GM23338 (cell line): ENCODE results near the gene BPIFB2. TPM values are rescaled to one million over a fixed set of nuclear protein-coding genes. Genes with fewer than 3 reads are reported as not detected.
A peak's percentile ranks its signal among the peaks of the same experiment; 100 is the strongest.

Experiments used
- ATAC-seq: fragments of 200-7000 bp; cut with Tn5 transposase; 3 replicates; pipeline ENCODE4 v1.9.1; 2020
- DNase-seq: peaks from one replicate; pipeline ENCODE4 v3.0.0-alpha.2; 2015; ENCODE audit warnings: low spot score
- H2AFZ ChIP-seq: fragments of 200-600 bp; sonication (generic); 2 replicates; pipeline ENCODE4 v1.8.0; 2016; ENCODE audit warnings: antibody characterized with exemption, mild to moderate bottlenecking, moderate library complexity
- H3F3A ChIP-seq: fragments of 200-600 bp; sonication (generic); replicated peaks from 2 replicates; pipeline ENCODE4 v1.8.0; 2017; ENCODE audit warnings: antibody characterized with exemption, mixed run types, low read depth
- H3K27ac ChIP-seq: fragments of 200-600 bp; sonication (generic); 2 replicates; pipeline ENCODE4 v1.6.1; 2016; ENCODE audit warnings: low read depth
- H3K27me3 ChIP-seq: fragments of 200-600 bp; sonication (generic); 2 replicates; pipeline ENCODE4 v1.8.0; 2016; ENCODE audit warnings: mild to moderate bottlenecking, mixed run types, moderate library complexity; ENCODE audit not compliant: insufficient read depth
- H3K36me3 ChIP-seq: fragments of 200-600 bp; sonication (generic); 2 replicates; pipeline ENCODE4 v1.8.0; 2016; ENCODE audit warnings: mild to moderate bottlenecking; ENCODE audit not compliant: insufficient read depth
- H3K4me1 ChIP-seq: fragments of 200-600 bp; sonication (generic); 2 replicates; pipeline ENCODE4 v1.8.0; 2016; ENCODE audit warnings: mild to moderate bottlenecking, moderate library complexity; ENCODE audit not compliant: insufficient read depth
- H3K4me2 ChIP-seq: fragments of 200-600 bp; sonication (generic); 2 replicates; pipeline ENCODE4 v1.7.1; 2017; ENCODE audit warnings: mixed run types
- H3K4me3 ChIP-seq: fragments of 200-600 bp; sonication (generic); 2 replicates; pipeline ENCODE4 v1.6.1; 2016; ENCODE audit warnings: mixed run types
- H3K79me2 ChIP-seq: fragments of 200-600 bp; sonication (generic); replicated peaks from 2 replicates; pipeline ENCODE4 v1.8.0; 2017; ENCODE audit warnings: mild to moderate bottlenecking; ENCODE audit not compliant: insufficient read depth
- H3K9me2 ChIP-seq: fragments of 200-600 bp; sonication (generic); 2 replicates; pipeline ENCODE4 v1.8.0; 2017; ENCODE audit not compliant: insufficient read depth
- H4K20me1 ChIP-seq: fragments of 200-600 bp; sonication (generic); replicated peaks from 2 replicates; pipeline ENCODE4 v1.8.0; 2017; ENCODE audit warnings: mild to moderate bottlenecking; ENCODE audit not compliant: insufficient read depth
- H3K27ac Mint-ChIP-seq: 2 replicates; pipeline ENCODE4 v1.8.0; 2020; ENCODE audit warnings: inconsistent platforms, mild to moderate bottlenecking, moderate library complexity, mixed read lengths
- H3K27me3 Mint-ChIP-seq: 3 replicates; pipeline ENCODE4 v1.8.0; 2022; ENCODE audit warnings: low read depth, mild to moderate bottlenecking, moderate library complexity, mixed read lengths, inconsistent platforms; ENCODE audit not compliant: insufficient read depth, poor library complexity
- H3K36me3 Mint-ChIP-seq: 3 replicates; pipeline ENCODE4 v1.8.0; 2021; ENCODE audit warnings: low read depth, mild to moderate bottlenecking, inconsistent platforms, moderate library complexity, mixed read lengths
- H3K4me1 Mint-ChIP-seq: 3 replicates; pipeline ENCODE4 v1.8.0; 2020; ENCODE audit warnings: mild to moderate bottlenecking, inconsistent platforms, mixed read lengths
- H3K4me3 Mint-ChIP-seq: 3 replicates; pipeline ENCODE4 v1.8.0; 2021; ENCODE audit warnings: moderate library complexity, mild to moderate bottlenecking, inconsistent platforms, mixed read lengths
- H3K9me3 Mint-ChIP-seq: 3 replicates; pipeline ENCODE4 v1.8.0; 2020; ENCODE audit warnings: moderate library complexity, mild to moderate bottlenecking, inconsistent platforms, mixed read lengths
- CREB1 ChIP-seq: fragments of 250-450 bp; sonication (Bioruptor Pico); IDR thresholded peaks from 2 replicates; pipeline ENCODE4 v1.5.0; 2020; ENCODE audit warnings: low read depth, mild to moderate bottlenecking, moderate library complexity
- EZH2 ChIP-seq: fragments of 200-600 bp; sonication (generic); IDR thresholded peaks from one replicate; pipeline ENCODE4 v1.8.0; 2017; ENCODE audit warnings: antibody characterized with exemption, mild to moderate bottlenecking, low read depth; ENCODE audit not compliant: unreplicated experiment
- EZH2phosphoT487 ChIP-seq: fragments of 200-600 bp; sonication (generic); IDR thresholded peaks from one replicate; pipeline ENCODE4 v1.8.1; 2018; ENCODE audit warnings: antibody characterized with exemption; ENCODE audit not compliant: unreplicated experiment
- JUNB ChIP-seq: IDR thresholded peaks from one replicate; pipeline ENCODE4 v1.6.1; 2016; ENCODE audit warnings: antibody characterized with exemption; ENCODE audit not compliant: unreplicated experiment
- NANOG ChIP-seq: IDR thresholded peaks from 2 replicates; pipeline ENCODE4 v1.6.1; 2016; ENCODE audit warnings: antibody characterized with exemption, borderline replicate concordance
- POLR2AphosphoS5 ChIP-seq: IDR thresholded peaks from 2 replicates; pipeline ENCODE4 v1.6.1; 2016; ENCODE audit warnings: antibody characterized with exemption, low read depth
- STAT1 ChIP-seq: IDR thresholded peaks from one replicate; pipeline ENCODE4 v1.6.1; 2016; ENCODE audit warnings: antibody characterized with exemption; ENCODE audit not compliant: unreplicated experiment
- ZNF114 ChIP-seq: fragments of 250-450 bp; sonication (Bioruptor Pico); IDR thresholded peaks from 2 replicates; pipeline ENCODE4 v1.5.0; 2020; ENCODE audit warnings: mild to moderate bottlenecking, moderate library complexity
- ZNF331 ChIP-seq: fragments of 250-450 bp; sonication (Bioruptor Pico); IDR thresholded peaks from 2 replicates; pipeline ENCODE4 v1.5.0; 2020; ENCODE audit warnings: low read depth, mild to moderate bottlenecking, moderate library complexity
- polyA plus RNA-seq: library from polyadenylated mRNA; unstranded; fragments of >200 nt; fragmentation: Nextera tagmentation; extraction: Ambion mirVana; gene quantifications from 2 replicates; pipeline ENCODE4 v1.2.1, GENCODE V29; 2016
- total RNA-seq: library from RNA; depleted of rRNA; stranded (reverse); fragments of >200 nt; shearing (Covaris generic); gene quantifications from 2 replicates; pipeline ENCODE4 v1.2.3, GENCODE V29; 2014
- TF ChIP-seq, protein P1 (sequence below), 2 experiments: fragments of 200-600 bp in 1 of 2; sonication (generic) in 1 of 2; conservative IDR thresholded peaks; 2 replicates each; pipeline versions ENCODE4 v1.5.1 to v1.6.1; 2016 to 2017; ENCODE audit warnings: antibody characterized with exemption in 2 of 2, low read depth in 2 of 2, mild to moderate bottlenecking in 2 of 2, moderate library complexity in 1 of 2
- TF ChIP-seq, protein P2 (sequence below): IDR thresholded peaks from 2 replicates; pipeline ENCODE4 v1.6.1; 2016; ENCODE audit warnings: antibody characterized with exemption
- TF ChIP-seq, protein P3 (sequence below): IDR thresholded peaks from one replicate; pipeline ENCODE4 v1.6.1; 2018; ENCODE audit warnings: antibody characterized with exemption; ENCODE audit not compliant: unreplicated experiment

The BPIFB2 gene
- total and polyA plus RNA-seq, 2 experiments from 2014 or later: not detected

DNA sequence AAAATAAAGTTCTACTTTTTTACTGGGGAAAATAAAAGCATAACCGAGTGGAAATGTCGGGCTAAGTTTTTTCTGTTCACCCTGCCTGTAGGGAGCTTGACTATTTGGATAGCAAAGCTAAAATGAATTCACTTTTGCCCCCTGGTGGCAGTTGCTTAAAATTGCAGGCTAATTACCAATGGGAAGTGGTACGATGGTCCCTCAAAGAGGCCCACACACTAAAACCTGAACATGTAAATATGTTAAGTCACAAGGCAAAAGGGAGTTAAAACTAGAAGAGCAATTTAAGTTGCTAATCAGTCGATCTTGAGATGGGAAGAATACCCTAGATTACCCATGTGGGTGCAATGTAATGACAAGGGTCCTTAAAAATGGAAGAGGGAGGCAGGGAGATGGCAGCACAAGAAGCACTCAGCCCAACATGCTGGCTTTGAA lies 2.4 kb upstream of the BPIFB2 start:
- peaks cover 3% of the 10 kb centered on the region; the same call in 1 of the 3 replicates for H3K36me3 Mint-ChIP-seq
- Histone ChIP-seq H3K4me3 (no peak overlapping the region), H3K36me3 (no peaks in the 10 kb centered on the region), H4K20me1 (no peaks in the 10 kb centered on the region), H3K79me2 (no peaks in the 10 kb centered on the region), H3K27me3 (no peaks in the 10 kb centered on the region), H3K27ac (no peak overlapping the region), H3K4me2 (no peak overlapping the region), H3F3A (no peaks in the 10 kb centered on the region), H3K4me1 (no peaks in the 10 kb centered on the region), H3K9me2 (no peaks in the 10 kb centered on the region), H2AFZ (no peak overlapping the region)
- peaks cover 2% of the 10 kb centered on the region; the same call in 1 of the 3 replicates for H3K4me1 Mint-ChIP-seq
- no peak overlapping the region for H3K4me3 Mint-ChIP-seq
- no peak overlapping the region for H3K27ac Mint-ChIP-seq
- TF ChIP-seq, protein P1, sequence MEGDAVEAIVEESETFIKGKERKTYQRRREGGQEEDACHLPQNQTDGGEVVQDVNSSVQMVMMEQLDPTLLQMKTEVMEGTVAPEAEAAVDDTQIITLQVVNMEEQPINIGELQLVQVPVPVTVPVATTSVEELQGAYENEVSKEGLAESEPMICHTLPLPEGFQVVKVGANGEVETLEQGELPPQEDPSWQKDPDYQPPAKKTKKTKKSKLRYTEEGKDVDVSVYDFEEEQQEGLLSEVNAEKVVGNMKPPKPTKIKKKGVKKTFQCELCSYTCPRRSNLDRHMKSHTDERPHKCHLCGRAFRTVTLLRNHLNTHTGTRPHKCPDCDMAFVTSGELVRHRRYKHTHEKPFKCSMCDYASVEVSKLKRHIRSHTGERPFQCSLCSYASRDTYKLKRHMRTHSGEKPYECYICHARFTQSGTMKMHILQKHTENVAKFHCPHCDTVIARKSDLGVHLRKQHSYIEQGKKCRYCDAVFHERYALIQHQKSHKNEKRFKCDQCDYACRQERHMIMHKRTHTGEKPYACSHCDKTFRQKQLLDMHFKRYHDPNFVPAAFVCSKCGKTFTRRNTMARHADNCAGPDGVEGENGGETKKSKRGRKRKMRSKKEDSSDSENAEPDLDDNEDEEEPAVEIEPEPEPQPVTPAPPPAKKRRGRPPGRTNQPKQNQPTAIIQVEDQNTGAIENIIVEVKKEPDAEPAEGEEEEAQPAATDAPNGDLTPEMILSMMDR (conservative IDR thresholded peaks at IDR 0.05; ENCODE audit: low read depth in 2 of 2): peak; percentile 67 to 93
- TF ChIP-seq, protein P2, sequence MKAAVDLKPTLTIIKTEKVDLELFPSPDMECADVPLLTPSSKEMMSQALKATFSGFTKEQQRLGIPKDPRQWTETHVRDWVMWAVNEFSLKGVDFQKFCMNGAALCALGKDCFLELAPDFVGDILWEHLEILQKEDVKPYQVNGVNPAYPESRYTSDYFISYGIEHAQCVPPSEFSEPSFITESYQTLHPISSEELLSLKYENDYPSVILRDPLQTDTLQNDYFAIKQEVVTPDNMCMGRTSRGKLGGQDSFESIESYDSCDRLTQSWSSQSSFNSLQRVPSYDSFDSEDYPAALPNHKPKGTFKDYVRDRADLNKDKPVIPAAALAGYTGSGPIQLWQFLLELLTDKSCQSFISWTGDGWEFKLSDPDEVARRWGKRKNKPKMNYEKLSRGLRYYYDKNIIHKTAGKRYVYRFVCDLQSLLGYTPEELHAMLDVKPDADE: no peak
- DNase-seq (peak; percentile 81), ATAC-seq (peak; percentile 64)
- peaks cover 16% of the 10 kb centered on the region for H3K27me3 Mint-ChIP-seq
- H3K9me3 Mint-ChIP-seq: peaks cover 4% of the 10 kb centered on the region; the same call in 2 of the 3 replicates

DNA sequence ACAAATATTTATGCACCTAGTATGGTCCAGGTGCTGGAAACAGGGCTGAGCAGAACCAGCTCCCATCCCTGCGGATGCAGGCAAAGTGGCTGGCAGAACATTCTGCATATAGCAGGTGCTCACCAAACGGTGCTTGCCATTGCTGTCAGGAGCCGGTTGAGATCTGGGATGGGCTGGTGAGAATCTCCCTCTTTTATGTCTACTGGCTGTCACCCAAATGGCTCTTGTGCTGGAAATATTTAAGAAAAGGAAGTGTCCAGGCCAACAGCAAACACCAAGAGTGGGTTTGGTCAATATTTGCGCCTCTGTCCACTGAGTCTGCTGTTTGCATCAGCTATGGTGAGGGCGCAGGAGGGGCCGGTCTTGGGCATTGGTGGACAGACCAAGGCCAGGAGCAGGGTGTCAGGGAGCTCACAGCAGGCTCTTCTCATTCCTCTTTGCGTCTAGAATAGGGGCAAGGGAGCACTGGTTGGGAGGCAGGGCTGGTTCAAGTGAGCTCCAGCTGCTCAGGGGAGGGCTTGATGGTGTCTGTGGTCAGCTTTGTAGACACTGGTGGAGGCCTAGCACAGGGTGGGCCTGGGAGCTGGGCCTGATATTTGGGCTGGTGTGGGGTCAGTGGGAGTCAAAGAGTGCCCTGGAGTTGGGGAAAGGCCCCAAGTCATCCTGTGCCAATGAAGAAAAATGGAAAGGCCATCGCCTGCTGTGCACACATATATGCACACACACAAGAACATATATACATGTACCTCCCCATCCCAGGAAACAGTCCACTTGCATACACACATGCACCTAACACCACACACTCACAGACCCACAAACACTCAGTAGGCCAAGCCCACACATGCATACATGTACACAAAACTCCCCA lies 1.4 kb upstream of the BPIFB2 start:
- no peaks in the 10 kb centered on the region for H4K20me1 ChIP-seq
- peaks cover 3% of the 10 kb centered on the region; the same call in 1 of the 3 replicates for H3K36me3 Mint-ChIP-seq
- ATAC-seq (no peak), DNase-seq (no peak)
- H3K27me3 Mint-ChIP-seq: peaks cover 14% of the 10 kb centered on the region
- H3K27ac ChIP-seq: no peak overlapping the region
- H3K27ac Mint-ChIP-seq: no peak overlapping the region
- no peaks in the 10 kb centered on the region for H3K27me3 ChIP-seq
- no peak overlapping the region for H3K4me3 ChIP-seq
- H3K36me3 ChIP-seq: no peaks in the 10 kb centered on the region
- no peaks in the 10 kb centered on the region for H3F3A ChIP-seq
- peaks cover 4% of the 10 kb centered on the region; the same call in 2 of the 3 replicates for H3K9me3 Mint-ChIP-seq
- no peak overlapping the region for H2AFZ ChIP-seq
- H3K79me2 ChIP-seq: no peaks in the 10 kb centered on the region
- no peak overlapping the region for H3K4me3 Mint-ChIP-seq
- no peaks in the 10 kb centered on the region for H3K4me1 ChIP-seq
- H3K4me1 Mint-ChIP-seq: peaks cover 2% of the 10 kb centered on the region; the same call in 1 of the 3 replicates
- no peaks in the 10 kb centered on the region for H3K9me2 ChIP-seq
- no peak overlapping the region for H3K4me2 ChIP-seq
- TF ChIP-seq, protein P3, sequence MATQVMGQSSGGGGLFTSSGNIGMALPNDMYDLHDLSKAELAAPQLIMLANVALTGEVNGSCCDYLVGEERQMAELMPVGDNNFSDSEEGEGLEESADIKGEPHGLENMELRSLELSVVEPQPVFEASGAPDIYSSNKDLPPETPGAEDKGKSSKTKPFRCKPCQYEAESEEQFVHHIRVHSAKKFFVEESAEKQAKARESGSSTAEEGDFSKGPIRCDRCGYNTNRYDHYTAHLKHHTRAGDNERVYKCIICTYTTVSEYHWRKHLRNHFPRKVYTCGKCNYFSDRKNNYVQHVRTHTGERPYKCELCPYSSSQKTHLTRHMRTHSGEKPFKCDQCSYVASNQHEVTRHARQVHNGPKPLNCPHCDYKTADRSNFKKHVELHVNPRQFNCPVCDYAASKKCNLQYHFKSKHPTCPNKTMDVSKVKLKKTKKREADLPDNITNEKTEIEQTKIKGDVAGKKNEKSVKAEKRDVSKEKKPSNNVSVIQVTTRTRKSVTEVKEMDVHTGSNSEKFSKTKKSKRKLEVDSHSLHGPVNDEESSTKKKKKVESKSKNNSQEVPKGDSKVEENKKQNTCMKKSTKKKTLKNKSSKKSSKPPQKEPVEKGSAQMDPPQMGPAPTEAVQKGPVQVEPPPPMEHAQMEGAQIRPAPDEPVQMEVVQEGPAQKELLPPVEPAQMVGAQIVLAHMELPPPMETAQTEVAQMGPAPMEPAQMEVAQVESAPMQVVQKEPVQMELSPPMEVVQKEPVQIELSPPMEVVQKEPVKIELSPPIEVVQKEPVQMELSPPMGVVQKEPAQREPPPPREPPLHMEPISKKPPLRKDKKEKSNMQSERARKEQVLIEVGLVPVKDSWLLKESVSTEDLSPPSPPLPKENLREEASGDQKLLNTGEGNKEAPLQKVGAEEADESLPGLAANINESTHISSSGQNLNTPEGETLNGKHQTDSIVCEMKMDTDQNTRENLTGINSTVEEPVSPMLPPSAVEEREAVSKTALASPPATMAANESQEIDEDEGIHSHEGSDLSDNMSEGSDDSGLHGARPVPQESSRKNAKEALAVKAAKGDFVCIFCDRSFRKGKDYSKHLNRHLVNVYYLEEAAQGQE: no peak
- TF ChIP-seq, protein P2: no peak
- no peak for TF ChIP-seq POLR2AphosphoS5
- TF ChIP-seq, protein P1 (conservative IDR thresholded peaks at IDR 0.05; ENCODE audit: low read depth in 2 of 2): no peak
- no peak for TF ChIP-seq JUNB
- TF ChIP-seq ZNF114 (CRISPR knock-in tag): no peak
- no peak for TF ChIP-seq NANOG
- no peak for TF ChIP-seq CREB1 (CRISPR knock-in tag)
- no peak for TF ChIP-seq STAT1
- TF ChIP-seq EZH2: no peak
- no peak for TF ChIP-seq EZH2phosphoT487
- TF ChIP-seq ZNF331 (CRISPR knock-in tag): no peak
